Endodermal cell (in vitro differentiated cells): ENCODE data around the gene HABP2. TPM values are rescaled to one million over a fixed set of nuclear protein-coding genes. Genes with fewer than 3 reads are reported as not detected.
A peak's percentile ranks its signal among the peaks of the same experiment; 100 is the strongest.

Experiments
- DNase-seq: peaks from one replicate; pipeline ENCODE4 v3.0.0-alpha.2; 2017
- H3K27ac ChIP-seq: 2 replicates; pipeline ENCODE4 v1.5.1; 2013; ENCODE audit warnings: mild to moderate bottlenecking, low read depth, low read length, moderate library complexity
- H3K27me3 ChIP-seq: 2 replicates; pipeline ENCODE4 v1.6.1; 2013; ENCODE audit warnings: mild to moderate bottlenecking, low read length, moderate library complexity; ENCODE audit not compliant: insufficient read depth, control insufficient read depth, poor library complexity, severe bottlenecking
- H3K36me3 ChIP-seq: 2 replicates; pipeline ENCODE4 v1.7.0; 2013; ENCODE audit warnings: mild to moderate bottlenecking, low read length, moderate library complexity; ENCODE audit not compliant: control insufficient read depth, insufficient read depth
- H3K4me1 ChIP-seq: one replicate; pipeline ENCODE4 v1.7.0; 2013; ENCODE audit warnings: low read length; ENCODE audit not compliant: control insufficient read depth, insufficient read depth
- H3K4me3 ChIP-seq: 2 replicates; pipeline ENCODE4 v1.5.1; 2013; ENCODE audit warnings: mild to moderate bottlenecking, low read length, moderate library complexity
- H3K9ac ChIP-seq: 2 replicates; pipeline ENCODE4 v1.6.1; 2013; ENCODE audit warnings: mild to moderate bottlenecking, low read length, moderate library complexity; ENCODE audit not compliant: poor library complexity, severe bottlenecking; ENCODE audit errors: extremely low read depth
- H3K9me3 ChIP-seq: 2 replicates; pipeline ENCODE4 v1.6.1; 2013; ENCODE audit warnings: mild to moderate bottlenecking, low read length, moderate library complexity; ENCODE audit not compliant: control insufficient read depth
- H3K27ac Mint-ChIP-seq: 2 replicates; pipeline ENCODE4 v1.8.0; 2020; ENCODE audit warnings: mixed read lengths
- H3K27me3 Mint-ChIP-seq: 2 replicates; pipeline ENCODE4 v1.8.0; 2021; ENCODE audit warnings: mild to moderate bottlenecking, mixed read lengths; ENCODE audit not compliant: insufficient read depth
- H3K36me3 Mint-ChIP-seq: 2 replicates; pipeline ENCODE4 v1.8.0; 2020; ENCODE audit warnings: low read depth, mixed read lengths
- H3K4me1 Mint-ChIP-seq: 2 replicates; pipeline ENCODE4 v1.8.0; 2020; ENCODE audit warnings: mixed read lengths
- H3K4me3 Mint-ChIP-seq: 2 replicates; pipeline ENCODE4 v1.8.0; 2020; ENCODE audit warnings: mild to moderate bottlenecking, moderate library complexity, mixed read lengths
- H3K9me3 Mint-ChIP-seq: 2 replicates; pipeline ENCODE4 v1.8.0; 2020; ENCODE audit warnings: mild to moderate bottlenecking, mixed read lengths
- WGBS, 2 experiments: methylation state at CpG; one replicate each; pipeline versions ENCODE4 v1.1.5 to v1.1.7; 2013; ENCODE audit warnings: missing lambda C conversion rate in 2 of 2, mixed read lengths in 1 of 2; ENCODE audit not compliant: insufficient coverage in 1 of 2, insufficient read length in 1 of 2; 5-methylcytosine and 5-hydroxymethylcytosine counted together
- total RNA-seq, 2 donors: library from RNA; stranded (reverse); fragmentation: NEBNext Ultra II Directional in 1 of 2; extraction: Animal tissue kit (Norgen Biotek cat#: 25700) in 1 of 2; gene quantifications; 2 replicates in 1 of 2; 3 replicates in 1 of 2; pipeline ENCODE4 v1.2.1, GENCODE V29; 2021
- TF ChIP-seq, protein P1 (sequence below): fragments of 200-600 bp; sonication (generic); conservative IDR thresholded peaks from 2 replicates; pipeline ENCODE4 v1.5.0; 2021; ENCODE audit warnings: antibody characterized with exemption, mild to moderate bottlenecking

The HABP2 gene
- total RNA-seq, 2 donors from 2014 or later = 0.71 to 1.6 TPM

DNA sequence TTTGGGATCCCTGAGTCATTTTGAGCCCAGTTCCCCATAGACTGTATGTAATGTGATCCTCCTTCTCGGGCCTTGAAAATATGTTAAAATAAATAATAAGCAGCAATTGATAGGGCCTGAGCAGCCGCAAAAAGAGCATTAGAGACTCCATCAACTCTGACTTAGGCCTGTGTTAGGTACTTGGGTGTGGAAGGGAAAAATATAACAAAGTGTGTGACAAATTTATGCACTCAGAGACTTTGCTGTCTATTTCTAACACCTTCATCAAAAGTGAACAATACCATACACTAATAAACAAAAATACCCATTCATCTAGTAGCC lies 31.4 kb upstream of the HABP2 start:
- Mint-ChIP-seq H3K9me3 (no peaks in the 10 kb centered on the region), H3K36me3 (no peaks in the 10 kb centered on the region), H3K27ac (no peak overlapping the region), H3K27me3 (peaks cover 2% of the 10 kb centered on the region), H3K4me1 (peaks cover 8% of the 10 kb centered on the region), H3K4me3 (no peak overlapping the region)
- Histone ChIP-seq H3K4me3 (no peak overlapping the region), H3K27me3 (no peaks in the 10 kb centered on the region), H3K27ac (no peak overlapping the region), H3K9ac (no peak overlapping the region), H3K36me3 (no peaks in the 10 kb centered on the region), H3K4me1 (no peaks in the 10 kb centered on the region), H3K9me3 (no peaks in the 10 kb centered on the region)
- TF ChIP-seq, protein P1, sequence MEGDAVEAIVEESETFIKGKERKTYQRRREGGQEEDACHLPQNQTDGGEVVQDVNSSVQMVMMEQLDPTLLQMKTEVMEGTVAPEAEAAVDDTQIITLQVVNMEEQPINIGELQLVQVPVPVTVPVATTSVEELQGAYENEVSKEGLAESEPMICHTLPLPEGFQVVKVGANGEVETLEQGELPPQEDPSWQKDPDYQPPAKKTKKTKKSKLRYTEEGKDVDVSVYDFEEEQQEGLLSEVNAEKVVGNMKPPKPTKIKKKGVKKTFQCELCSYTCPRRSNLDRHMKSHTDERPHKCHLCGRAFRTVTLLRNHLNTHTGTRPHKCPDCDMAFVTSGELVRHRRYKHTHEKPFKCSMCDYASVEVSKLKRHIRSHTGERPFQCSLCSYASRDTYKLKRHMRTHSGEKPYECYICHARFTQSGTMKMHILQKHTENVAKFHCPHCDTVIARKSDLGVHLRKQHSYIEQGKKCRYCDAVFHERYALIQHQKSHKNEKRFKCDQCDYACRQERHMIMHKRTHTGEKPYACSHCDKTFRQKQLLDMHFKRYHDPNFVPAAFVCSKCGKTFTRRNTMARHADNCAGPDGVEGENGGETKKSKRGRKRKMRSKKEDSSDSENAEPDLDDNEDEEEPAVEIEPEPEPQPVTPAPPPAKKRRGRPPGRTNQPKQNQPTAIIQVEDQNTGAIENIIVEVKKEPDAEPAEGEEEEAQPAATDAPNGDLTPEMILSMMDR = peak; percentile 6
- 45 to 100% methylated on average over 1 to 2 of the region's 2 CpGs for WGBS, 2 experiments
- DNase-seq = no peak

DNA sequence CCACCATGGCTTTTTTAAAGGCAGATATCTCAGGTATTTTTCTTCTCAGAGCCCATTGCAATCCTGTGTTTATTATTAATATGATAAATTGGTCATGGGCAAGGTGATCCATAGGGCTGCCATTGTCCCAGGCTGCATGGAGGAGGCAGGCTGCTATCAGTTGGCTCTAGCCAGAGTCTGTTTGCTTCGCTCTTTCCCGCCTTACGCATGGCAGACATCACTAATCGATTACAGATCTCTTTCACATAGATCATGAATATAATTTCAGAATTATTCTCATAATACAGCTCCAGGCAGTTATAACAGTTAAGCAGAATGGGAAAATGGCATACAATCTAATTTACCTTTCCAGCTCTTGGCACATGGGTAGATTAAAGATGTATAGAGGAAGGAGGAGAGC lies 30.4 kb upstream of the HABP2 start:
- no peak overlapping the region for H3K27ac Mint-ChIP-seq

DNA sequence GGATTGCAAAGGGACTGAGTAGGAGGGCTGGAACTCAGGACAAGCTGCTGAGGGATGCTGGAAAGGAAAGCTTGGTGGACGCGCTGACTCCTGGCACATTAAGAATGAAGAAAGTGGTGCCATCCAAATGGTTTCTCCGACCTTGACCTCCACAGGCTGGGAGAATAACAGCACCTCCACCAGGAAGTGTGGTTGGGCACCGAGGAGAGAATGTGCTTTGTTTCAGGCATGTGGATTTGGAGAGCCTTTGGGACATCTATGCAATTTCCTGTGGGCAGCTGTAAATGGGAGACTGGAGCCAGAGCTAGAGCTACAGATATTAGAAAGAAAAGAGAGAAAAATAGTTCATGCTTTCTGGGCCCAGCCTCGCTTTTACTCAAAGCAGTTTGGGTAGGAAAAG lies 29.8 kb upstream of the HABP2 start:
- Mint-ChIP-seq H3K4me3 (no peak overlapping the region), H3K27ac (no peak overlapping the region), H3K9me3 (no peaks in the 10 kb centered on the region), H3K4me1 (peaks cover 10% of the 10 kb centered on the region), H3K36me3 (no peaks in the 10 kb centered on the region), H3K27me3 (peaks cover 2% of the 10 kb centered on the region)
- TF ChIP-seq, protein P1 = no peak
- H3K9me3 ChIP-seq = no peaks in the 10 kb centered on the region
- H3K4me1 ChIP-seq = no peaks in the 10 kb centered on the region
- H3K27me3 ChIP-seq = no peaks in the 10 kb centered on the region
- DNase-seq = no peak
- H3K4me3 ChIP-seq = no peak overlapping the region
- no peak overlapping the region for H3K9ac ChIP-seq
- H3K27ac ChIP-seq = no peak overlapping the region
- H3K36me3 ChIP-seq = no peaks in the 10 kb centered on the region
- 89 to 95% methylated on average over 4 to 5 of the region's 5 CpGs for WGBS, 2 experiments

More for the DNA sequence above, 30.4 kb upstream of the HABP2 start:
- Histone ChIP-seq H3K4me3 (no peak overlapping the region), H3K9ac (no peak overlapping the region), H3K4me1 (no peaks in the 10 kb centered on the region), H3K27me3 (no peaks in the 10 kb centered on the region), H3K36me3 (no peaks in the 10 kb centered on the region), H3K9me3 (no peaks in the 10 kb centered on the region), H3K27ac (no peak overlapping the region)
- TF ChIP-seq, protein P1 = no peak
- Mint-ChIP-seq H3K4me3 (no peak overlapping the region), H3K27me3 (peaks cover 2% of the 10 kb centered on the region), H3K36me3 (no peaks in the 10 kb centered on the region), H3K4me1 (peaks cover 10% of the 10 kb centered on the region), H3K9me3 (no peaks in the 10 kb centered on the region)
- WGBS, 2 experiments = 86% methylated on average over 4 of the region's 4 CpGs; no CpG with 5 or more reads in 1 of the 2 experiments
- no peak for DNase-seq
